C4-2B (cell line): Measurements from ENCODE around the gene FRMD4A.
"Not testable (repeated sequence)": the region's sequence is repeated elsewhere in the genome, so short reads cannot be mapped to it uniquely, and the experiment has no call there.

Experiments
- ZFX ChIP-seq: fragments of 450-650 bp; IDR thresholded peaks from 2 replicates; pipeline ENCODE4 v1.6.1; 2017
- TF ChIP-seq, protein P1 (sequence below): fragments of 450-650 bp; conservative IDR thresholded peaks from 2 replicates; pipeline ENCODE4 v1.5.1; 2017; ENCODE audit warnings: mild to moderate bottlenecking

DNA sequence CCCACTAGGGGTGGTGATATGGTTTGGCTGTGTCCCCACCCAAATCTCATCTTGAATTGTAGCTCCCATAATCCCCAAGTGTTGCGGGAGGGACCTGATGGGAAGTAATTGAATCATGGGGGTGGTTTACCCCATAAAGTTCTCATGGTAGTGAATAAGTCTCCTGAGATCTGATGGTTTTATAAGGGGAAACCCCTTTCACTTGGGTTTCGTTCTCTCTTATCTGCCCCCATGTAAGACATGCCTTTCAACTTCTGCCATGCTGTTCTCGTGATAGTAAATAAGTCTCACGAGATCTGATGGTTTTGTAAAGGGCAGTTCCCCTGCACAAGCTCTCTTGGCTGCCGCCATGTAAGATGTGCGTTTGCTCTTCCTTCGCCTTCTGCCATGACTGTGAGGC is 117.0 kb downstream of the FRMD4A start:
- TF ChIP-seq, protein P1, sequence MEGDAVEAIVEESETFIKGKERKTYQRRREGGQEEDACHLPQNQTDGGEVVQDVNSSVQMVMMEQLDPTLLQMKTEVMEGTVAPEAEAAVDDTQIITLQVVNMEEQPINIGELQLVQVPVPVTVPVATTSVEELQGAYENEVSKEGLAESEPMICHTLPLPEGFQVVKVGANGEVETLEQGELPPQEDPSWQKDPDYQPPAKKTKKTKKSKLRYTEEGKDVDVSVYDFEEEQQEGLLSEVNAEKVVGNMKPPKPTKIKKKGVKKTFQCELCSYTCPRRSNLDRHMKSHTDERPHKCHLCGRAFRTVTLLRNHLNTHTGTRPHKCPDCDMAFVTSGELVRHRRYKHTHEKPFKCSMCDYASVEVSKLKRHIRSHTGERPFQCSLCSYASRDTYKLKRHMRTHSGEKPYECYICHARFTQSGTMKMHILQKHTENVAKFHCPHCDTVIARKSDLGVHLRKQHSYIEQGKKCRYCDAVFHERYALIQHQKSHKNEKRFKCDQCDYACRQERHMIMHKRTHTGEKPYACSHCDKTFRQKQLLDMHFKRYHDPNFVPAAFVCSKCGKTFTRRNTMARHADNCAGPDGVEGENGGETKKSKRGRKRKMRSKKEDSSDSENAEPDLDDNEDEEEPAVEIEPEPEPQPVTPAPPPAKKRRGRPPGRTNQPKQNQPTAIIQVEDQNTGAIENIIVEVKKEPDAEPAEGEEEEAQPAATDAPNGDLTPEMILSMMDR, result not testable (repeated sequence)
- not testable (repeated sequence) for TF ChIP-seq ZFX
